ENCODE data around the gene MAPK8. TPM values are rescaled to one million over a fixed set of nuclear protein-coding genes. Genes with fewer than 3 reads are reported as not detected.

MAPK8 gene
- total RNA-seq, 1 experiment from 2014 or later, result 67.5 TPM

- Histone ChIP-seq H3K4me3 (no peak overlapping the region), H3K9me2 (ENCODE audit: insufficient read depth) (no peaks in the 10 kb centered on the region), H3K27ac (peak overlapping the region; percentile 37), H3K4me2 (peak overlapping the region; percentile 32), H3K27me3 (ENCODE audit: insufficient read depth, low read depth) (no peaks in the 10 kb centered on the region), H3K9me3 (ENCODE audit: insufficient read depth, low read depth) (no peaks in the 10 kb centered on the region), H3K36me3 (ENCODE audit: low read depth) (no peaks in the 10 kb centered on the region), H3K4me1 (replicated peaks; ENCODE audit: insufficient read depth) (peaks cover 46% of the 10 kb centered on the region), H3F3A (ENCODE audit: insufficient read depth, low read depth) (peaks cover 19% of the 10 kb centered on the region), H3K79me2 (ENCODE audit: low read depth) (peaks cover 93% of the 10 kb centered on the region), H2AFZ (no peak overlapping the region), H4K20me1 (ENCODE audit: insufficient read depth) (peaks cover 13% of the 10 kb centered on the region)
- TF ChIP-seq CTCF (conservative IDR thresholded peaks at IDR 0.05) (no peak), EZH2 (IDR thresholded peaks at IDR 0.05; ENCODE audit: low read depth) (no peak)
- intact Hi-C loops (cut with micrococcal nuclease; ENCODE audit: unreplicated experiment), result loop anchor here (2.0 kb wide), 1 partner anchor 17 kb away; no protein-coding TSS in a partner anchor
- peak; percentile 53 to 97 for DNase-seq
- ChIA-PET CTCF (no interaction called here), POLR2A (ENCODE audit: unreplicated experiment) (interaction anchor here (0.7 kb wide), 2 partner anchors 17 to 129 kb away, joined by 3 to 4 read pairs; no protein-coding TSS in a partner anchor)
- BruUV-seq (replicated peaks), result no TSS peak
Measured at GRCh38 chr10:48316236-48316635, 9.8 kb downstream of the MAPK8 start.

GRCh38 chr10:48317321-48317990 lies 11.0 kb downstream of the MAPK8 start:
- no peak for DNase-seq
- H3K4me1 ChIP-seq (replicated peaks; ENCODE audit: insufficient read depth), result peaks cover 34% of the 10 kb centered on the region
- BruUV-seq (replicated peaks), result no TSS peak
- H3K4me3 ChIP-seq, result no peak overlapping the region
- H3K27me3 ChIP-seq (ENCODE audit: insufficient read depth, low read depth), result no peaks in the 10 kb centered on the region
- ChIA-PET CTCF (no interaction called here), POLR2A (ENCODE audit: unreplicated experiment) (no interaction called here)
- H3K9me3 ChIP-seq (ENCODE audit: insufficient read depth, low read depth), result no peaks in the 10 kb centered on the region
- peaks cover 10% of the 10 kb centered on the region for H3F3A ChIP-seq (ENCODE audit: insufficient read depth, low read depth)
- peaks cover 13% of the 10 kb centered on the region for H4K20me1 ChIP-seq (ENCODE audit: insufficient read depth)
- H3K9me2 ChIP-seq (ENCODE audit: insufficient read depth), result no peaks in the 10 kb centered on the region
- H3K79me2 ChIP-seq (ENCODE audit: low read depth), result peaks cover 92% of the 10 kb centered on the region
- H3K27ac ChIP-seq, result no peak overlapping the region
- H2AFZ ChIP-seq, result no peak overlapping the region
- TF ChIP-seq EZH2 (IDR thresholded peaks at IDR 0.05; ENCODE audit: low read depth) (no peak), CTCF (conservative IDR thresholded peaks at IDR 0.05) (no peak)
- intact Hi-C loops (cut with micrococcal nuclease; ENCODE audit: unreplicated experiment), result loop anchor here (2.0 kb wide), 1 partner anchor 15 kb away; no protein-coding TSS in a partner anchor
- H3K36me3 ChIP-seq (ENCODE audit: low read depth), result no peaks in the 10 kb centered on the region
- no peak overlapping the region for H3K4me2 ChIP-seq

- TF ChIP-seq CTCF (conservative IDR thresholded peaks at IDR 0.05), result no peak
- TF ChIP-seq EZH2 (IDR thresholded peaks at IDR 0.05; ENCODE audit: low read depth), result no peak
- CTCF ChIA-PET, result no interaction called here
- H3K4me2 ChIP-seq, result no peak overlapping the region
Measured at GRCh38 chr10:48322017-48322416, 15.5 kb downstream of the MAPK8 start.

More at GRCh38 chr10:48322017-48322416, 15.5 kb downstream of the MAPK8 start:
- H2AFZ ChIP-seq, result no peak overlapping the region
- no peaks in the 10 kb centered on the region for H3K36me3 ChIP-seq (ENCODE audit: low read depth)
- no peak for DNase-seq
- POLR2A ChIA-PET (ENCODE audit: unreplicated experiment), result interaction anchor here (0.7 kb wide), 1 partner anchor 8 kb away, joined by 5 read pairs; no protein-coding TSS in a partner anchor
- no peaks in the 10 kb centered on the region for H3K9me2 ChIP-seq (ENCODE audit: insufficient read depth)
- intact Hi-C loops (cut with micrococcal nuclease; ENCODE audit: unreplicated experiment), result no loop called here
- BruUV-seq (replicated peaks), result no TSS peak
- H3K4me3 ChIP-seq, result no peak overlapping the region
- H3K4me1 ChIP-seq (replicated peaks; ENCODE audit: insufficient read depth), result peaks cover 8% of the 10 kb centered on the region
- no peaks in the 10 kb centered on the region for H3K9me3 ChIP-seq (ENCODE audit: insufficient read depth, low read depth)
- peaks cover 78% of the 10 kb centered on the region for H3K79me2 ChIP-seq (ENCODE audit: low read depth)
- H4K20me1 ChIP-seq (ENCODE audit: insufficient read depth), result no peaks in the 10 kb centered on the region; the same call in none of the 2 replicates
- H3K27me3 ChIP-seq (ENCODE audit: insufficient read depth, low read depth), result no peaks in the 10 kb centered on the region
- no peak overlapping the region for H3K27ac ChIP-seq
- no peaks in the 10 kb centered on the region for H3F3A ChIP-seq (ENCODE audit: insufficient read depth, low read depth)

Data from PC-9 (cell line).